NCI-H2196 treated with DMSO at 0.1 percent for 48 hours (cell line): ENCODE results near the gene SLC2A3.
"Not testable (repeated sequence)": the region's sequence is repeated elsewhere in the genome, so short reads cannot be mapped to it uniquely, and the experiment has no call there.

Source experiments
- DNase-seq: peaks from one replicate; lab custom pipeline; 2025; ENCODE audit not compliant: unreplicated experiment; lab: John Stamatoyannopoulos, UW

SLC2A3 gene

GRCh38 chr12:7917392-7918267 is 18.4 kb downstream of the SLC2A3 start:
- DNase-seq = no peak

- DNase-seq = no peak
Measured at GRCh38 chr12:7916936-7917335, 19.1 kb downstream of the SLC2A3 start.

GRCh38 chr12:7915661-7916403 is 20.2 kb downstream of the SLC2A3 start:
- DNase-seq = no peak

- not testable (repeated sequence) for DNase-seq
Measured at GRCh38 chr12:7910106-7910505, 25.9 kb downstream of the SLC2A3 start.

- DNase-seq = peak; percentile 7
Measured at GRCh38 chr12:7907009-7907408, 29.0 kb downstream of the SLC2A3 start.

GRCh38 chr12:7906303-7906702 is 29.7 kb downstream of the SLC2A3 start:
- DNase-seq = not testable (repeated sequence)

- not testable (repeated sequence) for DNase-seq
Measured at GRCh38 chr12:7905600-7906125, 30.3 kb downstream of the SLC2A3 start.

GRCh38 chr12:7905071-7905470 is 30.9 kb downstream of the SLC2A3 start:
- DNase-seq = no peak

- DNase-seq = not testable (repeated sequence)
Measured at GRCh38 chr12:7902416-7902815, 33.6 kb downstream of the SLC2A3 start.

- DNase-seq = no peak
Measured at GRCh38 chr12:7899755-7900154, 36.2 kb downstream of the SLC2A3 start.

- DNase-seq = not testable (repeated sequence)
Measured at GRCh38 chr12:7896726-7897125, 39.3 kb downstream of the SLC2A3 start.

GRCh38 chr12:7892186-7892980 is 43.6 kb downstream of the SLC2A3 start:
- DNase-seq = no peak

- DNase-seq = no peak
Measured at GRCh38 chr12:7884689-7885088, 51.3 kb downstream of the SLC2A3 start.

GRCh38 chr12:7881736-7882120 is 54.3 kb downstream of the SLC2A3 start:
- DNase-seq = not testable (repeated sequence)

- DNase-seq = not testable (repeated sequence)
Measured at GRCh38 chr12:7880952-7881735, 54.8 kb downstream of the SLC2A3 start.

GRCh38 chr12:7879246-7879645 is 56.7 kb downstream of the SLC2A3 start:
- DNase-seq = no peak

- DNase-seq = no peak
Measured at GRCh38 chr12:7877420-7877819, 58.6 kb downstream of the SLC2A3 start.

GRCh38 chr12:7872566-7873319 is 63.2 kb downstream of the SLC2A3 start, which contains the start of gene SLC2A14:
Gene SLC2A14, minus strand, starts transcription at chr12:7872915. Its CDS starts 3,035 bp downstream, at chr12:7869880.
- no peak for DNase-seq

GRCh38 chr12:7870335-7870734 is 65.7 kb downstream of the SLC2A3 start:
- DNase-seq = no peak
